Measurements from ENCODE around the gene STARD8. TPM values are rescaled to one million over a fixed set of nuclear protein-coding genes. Genes with fewer than 3 reads are reported as not detected.
"Not testable (repeated sequence)": the region's sequence is repeated elsewhere in the genome, so short reads cannot be mapped to it uniquely, and the experiment has no call there.

The STARD8 gene
- total and polyA plus RNA-seq, 7 donors: 4.2 to 25.8 (median 8.8) TPM

GRCh38 chrX:68684291-68684918 lies 36.9 kb downstream of the STARD8 start:
- Histone ChIP-seq H3K9me3 (no peaks in the 10 kb centered on the region), H3K36me3 (ENCODE audit: insufficient read depth in 1 of 2, low read depth in 1 of 2) (no peaks in the 10 kb centered on the region), H3K4me3 (no peak overlapping the region), H3K27me3 (ENCODE audit: insufficient read depth in 3 of 3, low read length in 2 of 3) (peaks cover 0 to 29% (median 0%) of the 10 kb centered on the region in 3 donors), H3K4me1 (peaks cover 4% of the 10 kb centered on the region), H3K27ac (no peak overlapping the region)
- no peak for TF ChIP-seq CTCF (IDR thresholded peaks at IDR 0.05)
- intact Hi-C loops (cut with DNase I): no loop called here
- WGBS, 3 donors: 55 to 75% (median 67%) methylated on average over 15 of the region's 15 CpGs
- peak; percentile 49 to 75 for DNase-seq
- peak in 3 of 4 donors; percentile 30 to 57 (median 48) for ATAC-seq

GRCh38 chrX:68684919-68685304 lies 37.4 kb downstream of the STARD8 start:
- H3K27ac ChIP-seq: no peak overlapping the region
- ATAC-seq (no peak), DNase-seq (no peak)
- H3K9me3 ChIP-seq: no peaks in the 10 kb centered on the region
- intact Hi-C loops (cut with DNase I): no loop called here
- peaks cover 4% of the 10 kb centered on the region for H3K4me1 ChIP-seq
- H3K4me3 ChIP-seq: no peak overlapping the region
- no peaks in the 10 kb centered on the region for H3K36me3 ChIP-seq (ENCODE audit: insufficient read depth in 1 of 2, low read depth in 1 of 2)
- TF ChIP-seq CTCF (IDR thresholded peaks at IDR 0.05): no peak
- peaks cover 0 to 29% (median 0%) of the 10 kb centered on the region in 3 donors for H3K27me3 ChIP-seq (ENCODE audit: insufficient read depth in 3 of 3, low read length in 2 of 3)
- whole genome bisulfite sequencing, 3 donors: 68 to 93% (median 89%) methylated on average over 2 of the region's 2 CpGs

- peaks cover 4% of the 10 kb centered on the region for H3K4me1 ChIP-seq
- no peak for TF ChIP-seq CTCF (IDR thresholded peaks at IDR 0.05)
- intact Hi-C loops (cut with DNase I): no loop called here
- H3K27ac ChIP-seq: no peak overlapping the region
- peak overlapping the region; percentile 65 for H3K4me3 ChIP-seq
- DNase-seq (no peak), ATAC-seq (peak in 3 of 4 donors; percentile 37 to 61 (median 59))
- H3K36me3 ChIP-seq (ENCODE audit: insufficient read depth in 1 of 2, low read depth in 1 of 2): no peaks in the 10 kb centered on the region
- H3K27me3 ChIP-seq (ENCODE audit: insufficient read depth in 3 of 3, low read length in 2 of 3): peaks cover 0 to 29% (median 0%) of the 10 kb centered on the region in 3 donors
- whole genome bisulfite sequencing, 3 donors: 46 to 55% (median 53%) methylated on average over 5 of the region's 5 CpGs
- no peaks in the 10 kb centered on the region for H3K9me3 ChIP-seq
Observed at GRCh38 chrX:68685685-68686084, 38.2 kb downstream of the STARD8 start.

GRCh38 chrX:68686097-68686977 lies 38.9 kb downstream of the STARD8 start:
- ATAC-seq (peak; percentile 53 to 68 (median 63)), DNase-seq (peak; percentile 41 to 73)
- peaks cover 0 to 29% (median 0%) of the 10 kb centered on the region in 3 donors for H3K27me3 ChIP-seq (ENCODE audit: insufficient read depth in 3 of 3, low read length in 2 of 3)
- WGBS, 3 donors: 9 to 26% (median 20%) methylated on average over 13 to 56 of the region's 56 CpGs
- H3K4me3 ChIP-seq: peak overlapping the region; percentile 65
- peaks cover 4% of the 10 kb centered on the region for H3K4me1 ChIP-seq
- no peaks in the 10 kb centered on the region for H3K36me3 ChIP-seq (ENCODE audit: insufficient read depth in 1 of 2, low read depth in 1 of 2)
- H3K9me3 ChIP-seq: no peaks in the 10 kb centered on the region
- no peak for TF ChIP-seq CTCF (IDR thresholded peaks at IDR 0.05)
- H3K27ac ChIP-seq: peak overlapping the region; percentile 58
- intact Hi-C loops (cut with DNase I): no loop called here

- ATAC-seq; intact Hi-C loops (cut with DNase I); H3K4me3 ChIP-seq; H3K36me3 ChIP-seq (ENCODE audit: insufficient read depth in 1 of 2, low read depth in 1 of 2); DNase-seq; H3K27ac ChIP-seq; H3K9me3 ChIP-seq; H3K4me1 ChIP-seq: not testable (repeated sequence)
- H3K27me3 ChIP-seq (ENCODE audit: insufficient read depth in 3 of 3, low read length in 2 of 3): peaks cover 0 to 21% (median 0%) of the 10 kb centered on the region in 3 donors
- 80 to 92% (median 82%) methylated on average over 1 to 3 of the region's 8 CpGs for WGBS, 3 donors
Observed at GRCh38 chrX:68688931-68689330, 41.5 kb downstream of the STARD8 start.

All from psoas muscle (tissue), 8 donors.